ENCODE results near the gene PIGH. TPM values are rescaled to one million over a fixed set of nuclear protein-coding genes. Genes with fewer than 3 reads are reported as not detected.

PIGH gene
- total RNA-seq, 4 donors from 2014 or later, result 19.2 to 48.8 (median 23.8) TPM

GRCh38 chr14:67571991-67572323, 28.1 kb downstream of the PIGH start:
- WGBS, 2 donors, result 90 to 96% methylated on average over 2 to 12 of the region's 19 CpGs
- Histone ChIP-seq H3K27ac (no peak overlapping the region), H3K27me3 (no peaks in the 10 kb centered on the region), H3K9me3 (no peaks in the 10 kb centered on the region), H3K4me3 (no peak overlapping the region), H3K36me3 (peaks cover 0 to 23% (median 0%) of the 10 kb centered on the region in 3 donors), H3K4me1 (no peaks in the 10 kb centered on the region)
- no peak for TF ChIP-seq POLR2A (IDR thresholded peaks at IDR 0.05)
- TF ChIP-seq CTCF (IDR thresholded peaks at IDR 0.05), result no peak
- no peak for TF ChIP-seq EP300 (IDR thresholded peaks at IDR 0.05)
- DNase-seq (ENCODE audit: low spot score in 2 of 2), result no peak

GRCh38 chr14:67571275-67571990, 28.6 kb downstream of the PIGH start:
- 43 to 45% methylated on average over 13 of the region's 14 CpGs for WGBS, 2 donors
- Histone ChIP-seq H3K36me3 (peaks cover 0 to 21% (median 0%) of the 10 kb centered on the region in 3 donors), H3K9me3 (no peaks in the 10 kb centered on the region), H3K4me3 (no peak overlapping the region), H3K27ac (no peak overlapping the region), H3K27me3 (no peaks in the 10 kb centered on the region), H3K4me1 (no peaks in the 10 kb centered on the region)
- TF ChIP-seq EP300 (IDR thresholded peaks at IDR 0.05), result no peak
- peak; percentile 72 to 87 (median 81) for TF ChIP-seq CTCF (IDR thresholded peaks at IDR 0.05)
- no peak for TF ChIP-seq POLR2A (IDR thresholded peaks at IDR 0.05)
- peak; percentile 54 to 81 for DNase-seq (ENCODE audit: low spot score in 2 of 2)

GRCh38 chr14:67570453-67570852, 29.6 kb downstream of the PIGH start:
- no peak for TF ChIP-seq EP300 (IDR thresholded peaks at IDR 0.05)
- no peak for TF ChIP-seq POLR2A (IDR thresholded peaks at IDR 0.05)
- TF ChIP-seq CTCF (IDR thresholded peaks at IDR 0.05), result no peak
- peaks cover 0 to 15% (median 0%) of the 10 kb centered on the region in 3 donors for H3K36me3 ChIP-seq
- H3K27me3 ChIP-seq, result no peaks in the 10 kb centered on the region
- no peak overlapping the region for H3K27ac ChIP-seq
- no peaks in the 10 kb centered on the region for H3K9me3 ChIP-seq
- no peaks in the 10 kb centered on the region for H3K4me1 ChIP-seq
- no peak overlapping the region for H3K4me3 ChIP-seq
- 78 to 86% methylated on average over 7 of the region's 7 CpGs for WGBS, 2 donors
- DNase-seq (ENCODE audit: low spot score in 2 of 2), result no peak

- Histone ChIP-seq H3K27ac (no peak overlapping the region), H3K4me1 (no peaks in the 10 kb centered on the region), H3K4me3 (no peak overlapping the region), H3K9me3 (no peaks in the 10 kb centered on the region), H3K36me3 (peaks cover 0 to 10% (median 0%) of the 10 kb centered on the region in 3 donors), H3K27me3 (no peaks in the 10 kb centered on the region)
- DNase-seq (ENCODE audit: low spot score in 2 of 2), result no peak
- TF ChIP-seq POLR2A (IDR thresholded peaks at IDR 0.05), result no peak
- 82% methylated on average over 4 of the region's 4 CpGs for WGBS, 2 donors
These were observed 30.3 kb downstream of the PIGH start for GRCh38 chr14:67569651-67570290.

GRCh38 chr14:67569011-67569650, 30.9 kb downstream of the PIGH start:
- no peaks in the 10 kb centered on the region for H3K27me3 ChIP-seq
- WGBS, 2 donors, result 80 to 81% methylated on average over 10 to 11 of the region's 11 CpGs
- no peak for DNase-seq (ENCODE audit: low spot score in 2 of 2)
- no peak overlapping the region for H3K4me3 ChIP-seq
- no peaks in the 10 kb centered on the region for H3K4me1 ChIP-seq
- TF ChIP-seq EP300 (IDR thresholded peaks at IDR 0.05) (no peak), CTCF (IDR thresholded peaks at IDR 0.05) (no peak), POLR2A (IDR thresholded peaks at IDR 0.05) (no peak)
- H3K9me3 ChIP-seq, result no peaks in the 10 kb centered on the region
- H3K36me3 ChIP-seq, result peaks cover 0 to 3% (median 0%) of the 10 kb centered on the region in 3 donors
- H3K27ac ChIP-seq, result no peak overlapping the region

Measured in tibial nerve (tissue), 4 donors.